OCI-LY1 (cell line): Measurements from ENCODE around the gene BBC3.

Source experiments
- H2AFZ ChIP-seq: fragments of 200-600 bp; sonication (generic), shearing (Covaris generic); 2 replicates; pipeline ENCODE4 v1.6.0; 2014; ENCODE audit warnings: antibody characterized with exemption, mild to moderate bottlenecking, low read length
- H3F3A ChIP-seq: fragments of 200-600 bp; sonication (generic), shearing (Covaris generic); 2 replicates; pipeline ENCODE4 v1.6.0; 2014; ENCODE audit warnings: mild to moderate bottlenecking, antibody characterized with exemption, low read length, moderate library complexity; ENCODE audit not compliant: insufficient read depth
- H3K27ac ChIP-seq: fragments of 200-600 bp; sonication (generic); 2 replicates; pipeline ENCODE4 v1.5.1; 2014; ENCODE audit warnings: low read length, mixed run types, mild to moderate bottlenecking, low read depth; ENCODE audit not compliant: poor library complexity, severe bottlenecking
- H3K27me3 ChIP-seq: fragments of 200-600 bp; sonication (generic); 2 replicates; pipeline ENCODE4 v1.6.0; 2014; ENCODE audit warnings: antibody characterized with exemption, mild to moderate bottlenecking, low read length, moderate library complexity; ENCODE audit not compliant: insufficient read depth
- H3K36me3 ChIP-seq: fragments of 200-600 bp; sonication (generic); 2 replicates; pipeline ENCODE4 v1.6.1; 2014; ENCODE audit warnings: mild to moderate bottlenecking, antibody characterized with exemption, low read length, moderate library complexity, mixed read lengths; ENCODE audit not compliant: insufficient read depth
- H3K4me1 ChIP-seq: fragments of 200-600 bp; sonication (generic); 2 replicates; pipeline ENCODE4 v1.5.1; 2014; ENCODE audit warnings: mild to moderate bottlenecking, low read length, moderate library complexity; ENCODE audit not compliant: insufficient read depth, severe bottlenecking
- H3K4me2 ChIP-seq: fragments of 200-600 bp; sonication (generic), shearing (Covaris generic); 2 replicates; pipeline ENCODE4 v1.6.1; 2014; ENCODE audit warnings: low read length
- H3K4me3 ChIP-seq: fragments of 200-600 bp; sonication (generic); 2 replicates; pipeline ENCODE4 v1.5.1; 2014; ENCODE audit warnings: low read length, low read depth, mild to moderate bottlenecking, mixed read lengths; ENCODE audit not compliant: poor library complexity, severe bottlenecking
- H3K79me2 ChIP-seq: fragments of 200-600 bp; shearing (Covaris generic); 2 replicates; pipeline ENCODE4 v1.6.1; 2016; ENCODE audit warnings: mixed run types, low read length, mixed read lengths; ENCODE audit not compliant: insufficient read depth
- H3K9ac ChIP-seq: fragments of 200-600 bp; sonication (generic), shearing (Covaris generic); 2 replicates; pipeline ENCODE4 v1.6.1; 2014; ENCODE audit warnings: mild to moderate bottlenecking, low read length, mixed read lengths
- H3K9me2 ChIP-seq: fragments of 200-600 bp; sonication (generic), shearing (Covaris generic); 2 replicates; pipeline ENCODE4 v1.6.1; 2014; ENCODE audit warnings: low read depth, mild to moderate bottlenecking, low read length, mixed read lengths
- H3K9me3 ChIP-seq: fragments of 200-600 bp; shearing (Covaris generic); 2 replicates; pipeline ENCODE4 v1.6.1; 2014; ENCODE audit warnings: low read length, mixed read lengths
- H4K20me1 ChIP-seq: fragments of 200-600 bp; sonication (generic), shearing (Covaris generic); 2 replicates; pipeline ENCODE4 v1.6.0; 2016; ENCODE audit warnings: mild to moderate bottlenecking, low read length; ENCODE audit not compliant: insufficient read depth
- CTCF ChIP-seq: fragments of 200-600 bp; sonication (generic), shearing (Covaris generic); IDR thresholded peaks from 2 replicates; pipeline ENCODE4 v1.5.1; 2017; ENCODE audit warnings: mild to moderate bottlenecking, antibody characterized with exemption, low read length, moderate library complexity, mixed read lengths
- EZH2 ChIP-seq: fragments of 200-600 bp; sonication (generic), shearing (Covaris generic); IDR thresholded peaks from 2 replicates; pipeline ENCODE4 v1.8.0; 2017; ENCODE audit warnings: borderline replicate concordance, mixed run types, mild to moderate bottlenecking, antibody characterized with exemption, low read length, moderate library complexity, mixed read lengths

Gene BBC3

DNA sequence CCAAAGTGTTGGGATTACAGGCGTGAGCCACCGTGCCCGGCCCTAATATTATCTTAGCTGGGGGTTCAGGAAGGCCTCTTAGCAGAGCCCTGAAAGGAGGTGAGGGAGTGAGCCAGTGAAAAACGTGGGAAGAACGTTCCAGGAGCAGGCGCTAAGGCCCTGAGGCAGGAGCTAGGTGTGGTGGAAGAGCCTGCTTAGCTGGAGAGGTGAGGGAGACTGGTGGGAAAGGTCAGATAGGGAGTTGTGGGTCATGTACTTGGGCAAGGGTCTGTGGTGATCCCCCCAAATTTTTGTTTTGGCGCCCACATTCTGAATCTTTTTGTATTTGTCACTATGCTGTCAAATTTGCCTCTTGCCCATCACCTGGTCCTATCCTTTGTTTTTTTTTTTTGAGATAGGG lies 38.6 kb upstream of the BBC3 start:
- H2AFZ ChIP-seq = no peak overlapping the region
- H3K36me3 ChIP-seq = peaks cover 24% of the 10 kb centered on the region
- no peak overlapping the region for H3K9ac ChIP-seq
- no peak overlapping the region for H3K27ac ChIP-seq
- no peak overlapping the region for H3K4me3 ChIP-seq
- no peaks in the 10 kb centered on the region for H4K20me1 ChIP-seq
- H3K27me3 ChIP-seq = no peaks in the 10 kb centered on the region
- TF ChIP-seq CTCF = no peak
- no peak for TF ChIP-seq EZH2
- no peak overlapping the region for H3K4me2 ChIP-seq
- no peaks in the 10 kb centered on the region for H3K79me2 ChIP-seq
- H3F3A ChIP-seq = no peaks in the 10 kb centered on the region
- no peaks in the 10 kb centered on the region for H3K9me2 ChIP-seq
- no peaks in the 10 kb centered on the region for H3K9me3 ChIP-seq
- H3K4me1 ChIP-seq = peaks cover 11% of the 10 kb centered on the region

DNA sequence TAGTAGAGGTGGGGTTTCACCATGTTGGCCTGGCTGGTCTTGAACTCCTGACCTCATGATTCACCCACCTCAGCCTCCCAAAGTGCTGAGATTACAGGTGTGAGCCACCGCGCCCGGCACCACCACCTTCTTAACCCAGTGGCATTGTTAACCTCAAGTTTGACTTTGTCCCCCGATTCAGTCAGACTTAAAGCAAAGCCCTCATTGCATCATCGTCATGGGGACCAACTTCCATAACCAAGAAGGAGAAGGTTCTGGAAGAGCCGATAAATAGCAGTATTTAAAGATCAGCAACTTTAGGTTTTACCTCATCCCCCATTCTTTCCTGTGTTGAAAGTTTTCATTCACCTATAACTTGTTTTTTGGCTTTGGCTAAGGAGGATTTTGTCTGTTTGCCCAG lies 37.0 kb upstream of the BBC3 start:
- H3K36me3 ChIP-seq = peaks cover 28% of the 10 kb centered on the region
- no peaks in the 10 kb centered on the region for H3K79me2 ChIP-seq

DNA sequence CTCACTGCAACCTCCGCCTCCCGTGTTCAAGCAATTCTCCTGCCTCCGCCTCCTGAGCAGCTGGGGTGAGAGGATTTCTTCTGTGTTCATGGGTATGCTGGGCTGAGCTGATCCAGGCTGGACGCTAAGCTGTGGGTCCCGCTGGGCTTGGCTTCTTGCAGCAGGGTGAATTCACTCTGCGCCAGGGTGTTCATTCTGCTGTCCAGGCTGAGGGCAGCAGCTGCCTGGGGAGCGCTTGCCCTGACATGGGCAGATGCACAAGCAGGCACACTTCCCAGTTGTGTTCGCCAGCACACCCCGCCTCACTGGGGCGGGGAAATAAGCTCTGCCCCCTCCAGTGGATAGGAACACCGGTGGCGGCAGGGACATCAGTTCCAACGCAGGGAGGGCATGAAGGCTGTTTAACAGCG lies 36.4 kb upstream of the BBC3 start:
- peaks cover 28% of the 10 kb centered on the region for H3K36me3 ChIP-seq
- H3K9ac ChIP-seq = no peak overlapping the region
- H3K9me3 ChIP-seq = no peaks in the 10 kb centered on the region
- H3K27me3 ChIP-seq = no peaks in the 10 kb centered on the region
- no peak overlapping the region for H3K27ac ChIP-seq
- H3K4me1 ChIP-seq = peaks cover 7% of the 10 kb centered on the region
- H2AFZ ChIP-seq = no peak overlapping the region
- H3K4me2 ChIP-seq = no peak overlapping the region
- no peaks in the 10 kb centered on the region for H3K9me2 ChIP-seq
- H3K4me3 ChIP-seq = no peak overlapping the region
- TF ChIP-seq CTCF (no peak), EZH2 (no peak)
- no peaks in the 10 kb centered on the region for H3K79me2 ChIP-seq
- no peaks in the 10 kb centered on the region for H4K20me1 ChIP-seq
- H3F3A ChIP-seq = no peaks in the 10 kb centered on the region

More for the DNA sequence above, 37.0 kb upstream of the BBC3 start:
- H3K9me3 ChIP-seq = no peaks in the 10 kb centered on the region
- H3K4me3 ChIP-seq = no peak overlapping the region
- H3K27me3 ChIP-seq = no peaks in the 10 kb centered on the region
- peaks cover 8% of the 10 kb centered on the region for H3K4me1 ChIP-seq
- H3K27ac ChIP-seq = no peak overlapping the region
- H2AFZ ChIP-seq = no peak overlapping the region
- no peaks in the 10 kb centered on the region for H4K20me1 ChIP-seq
- no peak overlapping the region for H3K4me2 ChIP-seq
- no peaks in the 10 kb centered on the region for H3K9me2 ChIP-seq
- no peak overlapping the region for H3K9ac ChIP-seq
- no peak for TF ChIP-seq EZH2
- TF ChIP-seq CTCF = no peak
- H3F3A ChIP-seq = no peaks in the 10 kb centered on the region
